ENCODE measurements around the gene DNAH8. TPM values are rescaled to one million over a fixed set of nuclear protein-coding genes. Genes with fewer than 3 reads are reported as not detected.

Gene DNAH8
- total RNA-seq, 1 experiment from 2014 or later = not detected

GRCh38 chr6:38976051-38976450 is 260.9 kb downstream of the DNAH8 start:
- H3K27me3 ChIP-seq (ENCODE audit: control insufficient read depth, insufficient read depth, low read length) = peaks cover 27% of the 10 kb centered on the region
- H3K4me3 ChIP-seq (ENCODE audit: low read depth in 2 of 2, low read length in 2 of 2) = no peak overlapping the region
- CTCF ChIA-PET = no interaction called here
- in situ Hi-C loops (cut with HindIII; ENCODE audit: low pct_unique_long_range_greater_than_20kb, low sequenced_read_pairs) (no loop called here), intact Hi-C loops (cut with micrococcal nuclease; ENCODE audit: unreplicated experiment) (loop anchor here (5.0 to 10.0 kb wide), 3 partner anchors 129 to 331 kb away; no protein-coding TSS in a partner anchor)
- H3K36me3 ChIP-seq (ENCODE audit: control insufficient read depth, insufficient read depth, low read length) = no peaks in the 10 kb centered on the region
- H3K27ac ChIP-seq (ENCODE audit: low read length) = no peak overlapping the region
- TF ChIP-seq POLR2AphosphoS5 (IDR thresholded peaks at IDR 0.05; ENCODE audit: low read depth, low read length) (no peak), SIN3A (IDR thresholded peaks at IDR 0.05; ENCODE audit: borderline replicate concordance, insufficient read depth, low read depth, low read length) (no peak), TCF7L2 (IDR thresholded peaks at IDR 0.05; ENCODE audit: low read depth, low read length) (no peak), REST (IDR thresholded peaks at IDR 0.05; ENCODE audit: insufficient read depth in 1 of 2, low read depth in 2 of 2, low read length in 1 of 2) (no peak)
- TF ChIP-seq, protein P1, sequence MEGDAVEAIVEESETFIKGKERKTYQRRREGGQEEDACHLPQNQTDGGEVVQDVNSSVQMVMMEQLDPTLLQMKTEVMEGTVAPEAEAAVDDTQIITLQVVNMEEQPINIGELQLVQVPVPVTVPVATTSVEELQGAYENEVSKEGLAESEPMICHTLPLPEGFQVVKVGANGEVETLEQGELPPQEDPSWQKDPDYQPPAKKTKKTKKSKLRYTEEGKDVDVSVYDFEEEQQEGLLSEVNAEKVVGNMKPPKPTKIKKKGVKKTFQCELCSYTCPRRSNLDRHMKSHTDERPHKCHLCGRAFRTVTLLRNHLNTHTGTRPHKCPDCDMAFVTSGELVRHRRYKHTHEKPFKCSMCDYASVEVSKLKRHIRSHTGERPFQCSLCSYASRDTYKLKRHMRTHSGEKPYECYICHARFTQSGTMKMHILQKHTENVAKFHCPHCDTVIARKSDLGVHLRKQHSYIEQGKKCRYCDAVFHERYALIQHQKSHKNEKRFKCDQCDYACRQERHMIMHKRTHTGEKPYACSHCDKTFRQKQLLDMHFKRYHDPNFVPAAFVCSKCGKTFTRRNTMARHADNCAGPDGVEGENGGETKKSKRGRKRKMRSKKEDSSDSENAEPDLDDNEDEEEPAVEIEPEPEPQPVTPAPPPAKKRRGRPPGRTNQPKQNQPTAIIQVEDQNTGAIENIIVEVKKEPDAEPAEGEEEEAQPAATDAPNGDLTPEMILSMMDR (IDR thresholded peaks at IDR 0.05) = no peak
- no peaks in the 10 kb centered on the region for H3K4me1 ChIP-seq (ENCODE audit: control insufficient read depth, insufficient read depth, low read length)
- no peak for DNase-seq (ENCODE audit: low read depth, low spot score)
- no TSS peak for BruUV-seq (replicated peaks)
- H3K9me3 ChIP-seq (ENCODE audit: control insufficient read depth, insufficient read depth, low read depth, low read length) = no peaks in the 10 kb centered on the region
- no peak for ATAC-seq
- POLR2A ChIA-PET = no interaction called here

GRCh38 chr6:38976801-38977500 is 261.8 kb downstream of the DNAH8 start:
- CTCF ChIA-PET = no interaction called here
- TF ChIP-seq SIN3A (IDR thresholded peaks at IDR 0.05; ENCODE audit: borderline replicate concordance, insufficient read depth, low read depth, low read length) = no peak
- in situ Hi-C loops (cut with HindIII; ENCODE audit: low pct_unique_long_range_greater_than_20kb, low sequenced_read_pairs) = no loop called here
- Histone ChIP-seq H3K27ac (ENCODE audit: low read length) (no peak overlapping the region), H3K9me3 (ENCODE audit: control insufficient read depth, insufficient read depth, low read depth, low read length) (no peaks in the 10 kb centered on the region), H3K36me3 (ENCODE audit: control insufficient read depth, insufficient read depth, low read length) (no peaks in the 10 kb centered on the region), H3K4me3 (ENCODE audit: low read depth in 2 of 2, low read length in 2 of 2) (no peak overlapping the region), H3K27me3 (ENCODE audit: control insufficient read depth, insufficient read depth, low read length) (peaks cover 35% of the 10 kb centered on the region), H3K4me1 (ENCODE audit: control insufficient read depth, insufficient read depth, low read length) (no peaks in the 10 kb centered on the region)
- DNase-seq (ENCODE audit: low read depth, low spot score) (no peak), ATAC-seq (no peak)
- BruUV-seq (replicated peaks) = no TSS peak
- POLR2A ChIA-PET = no interaction called here
- intact Hi-C loops (cut with micrococcal nuclease; ENCODE audit: unreplicated experiment) = loop anchor here (5.0 to 10.0 kb wide), 3 partner anchors 128 to 330 kb away; no protein-coding TSS in a partner anchor

DNA sequence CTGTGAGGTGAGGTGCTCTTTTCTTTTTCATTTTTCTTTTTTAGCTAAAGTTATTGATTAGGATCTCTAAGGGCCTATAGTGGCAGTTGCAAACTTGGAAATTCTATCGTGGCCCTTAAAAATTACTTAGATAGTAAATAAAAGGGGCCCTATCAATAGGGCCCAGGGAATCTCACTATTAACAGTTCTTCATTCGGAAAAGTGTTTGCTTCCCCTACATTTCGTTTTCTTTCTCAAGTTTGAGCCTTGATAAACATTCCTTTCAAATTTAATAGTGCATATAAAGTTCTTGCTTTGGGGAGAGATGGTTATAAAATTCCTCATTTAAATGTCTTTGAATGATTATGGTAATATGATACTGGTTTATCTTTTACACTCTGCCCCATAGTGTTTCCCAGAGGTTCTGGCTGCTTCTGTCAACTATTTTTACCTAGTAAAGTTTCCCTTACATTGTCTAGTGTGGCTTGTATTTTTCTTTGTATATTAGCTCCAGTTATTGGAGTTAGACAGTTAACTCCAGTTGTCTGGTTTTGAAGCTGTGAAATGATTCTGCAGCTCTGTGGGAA is 263.1 kb downstream of the DNAH8 start:
- in situ Hi-C loops (cut with HindIII; ENCODE audit: low pct_unique_long_range_greater_than_20kb, low sequenced_read_pairs) = no loop called here
- Histone ChIP-seq H3K4me3 (ENCODE audit: low read depth in 2 of 2, low read length in 2 of 2) (no peak overlapping the region), H3K4me1 (ENCODE audit: control insufficient read depth, insufficient read depth, low read length) (no peaks in the 10 kb centered on the region; the same call in 1 of the 2 replicates), H3K9me3 (ENCODE audit: control insufficient read depth, insufficient read depth, low read depth, low read length) (no peaks in the 10 kb centered on the region), H3K27me3 (ENCODE audit: control insufficient read depth, insufficient read depth, low read length) (peaks cover 37% of the 10 kb centered on the region), H3K27ac (ENCODE audit: low read length) (no peak overlapping the region), H3K36me3 (ENCODE audit: control insufficient read depth, insufficient read depth, low read length) (no peaks in the 10 kb centered on the region)
- DNase-seq (ENCODE audit: low read depth, low spot score) = no peak
- POLR2A ChIA-PET = no interaction called here
- TF ChIP-seq REST (IDR thresholded peaks at IDR 0.05; ENCODE audit: insufficient read depth in 1 of 2, low read depth in 2 of 2, low read length in 1 of 2) = no peak
- TF ChIP-seq SIN3A (IDR thresholded peaks at IDR 0.05; ENCODE audit: borderline replicate concordance, insufficient read depth, low read depth, low read length) = no peak
- TF ChIP-seq TCF7L2 (IDR thresholded peaks at IDR 0.05; ENCODE audit: low read depth, low read length) = no peak
- TF ChIP-seq, protein P1 (IDR thresholded peaks at IDR 0.05) = no peak
- TF ChIP-seq POLR2AphosphoS5 (IDR thresholded peaks at IDR 0.05; ENCODE audit: low read depth, low read length) = no peak
- BruUV-seq (replicated peaks) = no TSS peak
- intact Hi-C loops (cut with micrococcal nuclease; ENCODE audit: unreplicated experiment) = loop anchor here (5.0 to 10.0 kb wide), 3 partner anchors 127 to 329 kb away; no protein-coding TSS in a partner anchor
- ATAC-seq = no peak
- CTCF ChIA-PET = interaction anchor here (0.6 kb wide), 2 partner anchors 247 to 315 kb away, joined by 3 to 4 read pairs; no protein-coding TSS in a partner anchor

All from Panc1 (cell line).